Measurements from ENCODE around the gene ATP6V1B1. TPM values are rescaled to one million over a fixed set of nuclear protein-coding genes. Genes with fewer than 3 reads are reported as not detected.

The ATP6V1B1 gene
- total RNA-seq, 1 experiment from 2014 or later: 7.8 TPM

- Histone ChIP-seq H3F3A (ENCODE audit: insufficient read depth, low read depth) (no peaks in the 10 kb centered on the region), H3K36me3 (ENCODE audit: low read depth) (no peaks in the 10 kb centered on the region), H4K20me1 (ENCODE audit: insufficient read depth) (no peaks in the 10 kb centered on the region), H3K79me2 (ENCODE audit: low read depth) (no peaks in the 10 kb centered on the region), H2AFZ (no peak overlapping the region), H3K4me3 (no peak overlapping the region), H3K9me3 (ENCODE audit: insufficient read depth, low read depth) (no peaks in the 10 kb centered on the region), H3K9me2 (ENCODE audit: insufficient read depth) (no peaks in the 10 kb centered on the region), H3K4me2 (no peak overlapping the region), H3K27ac (no peak overlapping the region), H3K4me1 (replicated peaks; ENCODE audit: insufficient read depth) (no peaks in the 10 kb centered on the region), H3K27me3 (ENCODE audit: insufficient read depth, low read depth) (no peaks in the 10 kb centered on the region)
- ChIA-PET POLR2A (ENCODE audit: unreplicated experiment) (no interaction called here), CTCF (no interaction called here)
- intact Hi-C loops (cut with micrococcal nuclease; ENCODE audit: unreplicated experiment): no loop called here
- no peak for TF ChIP-seq EZH2 (IDR thresholded peaks at IDR 0.05; ENCODE audit: low read depth)
- TF ChIP-seq, protein P1, sequence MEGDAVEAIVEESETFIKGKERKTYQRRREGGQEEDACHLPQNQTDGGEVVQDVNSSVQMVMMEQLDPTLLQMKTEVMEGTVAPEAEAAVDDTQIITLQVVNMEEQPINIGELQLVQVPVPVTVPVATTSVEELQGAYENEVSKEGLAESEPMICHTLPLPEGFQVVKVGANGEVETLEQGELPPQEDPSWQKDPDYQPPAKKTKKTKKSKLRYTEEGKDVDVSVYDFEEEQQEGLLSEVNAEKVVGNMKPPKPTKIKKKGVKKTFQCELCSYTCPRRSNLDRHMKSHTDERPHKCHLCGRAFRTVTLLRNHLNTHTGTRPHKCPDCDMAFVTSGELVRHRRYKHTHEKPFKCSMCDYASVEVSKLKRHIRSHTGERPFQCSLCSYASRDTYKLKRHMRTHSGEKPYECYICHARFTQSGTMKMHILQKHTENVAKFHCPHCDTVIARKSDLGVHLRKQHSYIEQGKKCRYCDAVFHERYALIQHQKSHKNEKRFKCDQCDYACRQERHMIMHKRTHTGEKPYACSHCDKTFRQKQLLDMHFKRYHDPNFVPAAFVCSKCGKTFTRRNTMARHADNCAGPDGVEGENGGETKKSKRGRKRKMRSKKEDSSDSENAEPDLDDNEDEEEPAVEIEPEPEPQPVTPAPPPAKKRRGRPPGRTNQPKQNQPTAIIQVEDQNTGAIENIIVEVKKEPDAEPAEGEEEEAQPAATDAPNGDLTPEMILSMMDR (conservative IDR thresholded peaks at IDR 0.05): no peak
- BruUV-seq (replicated peaks): no TSS peak
- DNase-seq: no peak
These were observed 25.9 kb downstream of the ATP6V1B1 start for GRCh38 chr2:70961648-70961994.

- no peaks in the 10 kb centered on the region for H3F3A ChIP-seq (ENCODE audit: insufficient read depth, low read depth)
- H3K4me3 ChIP-seq: no peak overlapping the region
- H3K9me3 ChIP-seq (ENCODE audit: insufficient read depth, low read depth): no peaks in the 10 kb centered on the region
- H3K4me1 ChIP-seq (replicated peaks; ENCODE audit: insufficient read depth): no peaks in the 10 kb centered on the region
- H4K20me1 ChIP-seq (ENCODE audit: insufficient read depth): no peaks in the 10 kb centered on the region
- no peaks in the 10 kb centered on the region for H3K27me3 ChIP-seq (ENCODE audit: insufficient read depth, low read depth)
- intact Hi-C loops (cut with micrococcal nuclease; ENCODE audit: unreplicated experiment): no loop called here
- ChIA-PET POLR2A (ENCODE audit: unreplicated experiment) (no interaction called here), CTCF (no interaction called here)
- H3K79me2 ChIP-seq (ENCODE audit: low read depth): no peaks in the 10 kb centered on the region
- TF ChIP-seq, protein P1 (conservative IDR thresholded peaks at IDR 0.05): no peak
- TF ChIP-seq EZH2 (IDR thresholded peaks at IDR 0.05; ENCODE audit: low read depth): no peak
- H2AFZ ChIP-seq: no peak overlapping the region
- no peak for DNase-seq
- H3K27ac ChIP-seq: no peak overlapping the region
- no peaks in the 10 kb centered on the region for H3K36me3 ChIP-seq (ENCODE audit: low read depth)
- no peaks in the 10 kb centered on the region for H3K9me2 ChIP-seq (ENCODE audit: insufficient read depth)
- no TSS peak for BruUV-seq (replicated peaks)
- H3K4me2 ChIP-seq: no peak overlapping the region
These were observed 26.6 kb downstream of the ATP6V1B1 start for GRCh38 chr2:70962211-70962884.

DNA sequence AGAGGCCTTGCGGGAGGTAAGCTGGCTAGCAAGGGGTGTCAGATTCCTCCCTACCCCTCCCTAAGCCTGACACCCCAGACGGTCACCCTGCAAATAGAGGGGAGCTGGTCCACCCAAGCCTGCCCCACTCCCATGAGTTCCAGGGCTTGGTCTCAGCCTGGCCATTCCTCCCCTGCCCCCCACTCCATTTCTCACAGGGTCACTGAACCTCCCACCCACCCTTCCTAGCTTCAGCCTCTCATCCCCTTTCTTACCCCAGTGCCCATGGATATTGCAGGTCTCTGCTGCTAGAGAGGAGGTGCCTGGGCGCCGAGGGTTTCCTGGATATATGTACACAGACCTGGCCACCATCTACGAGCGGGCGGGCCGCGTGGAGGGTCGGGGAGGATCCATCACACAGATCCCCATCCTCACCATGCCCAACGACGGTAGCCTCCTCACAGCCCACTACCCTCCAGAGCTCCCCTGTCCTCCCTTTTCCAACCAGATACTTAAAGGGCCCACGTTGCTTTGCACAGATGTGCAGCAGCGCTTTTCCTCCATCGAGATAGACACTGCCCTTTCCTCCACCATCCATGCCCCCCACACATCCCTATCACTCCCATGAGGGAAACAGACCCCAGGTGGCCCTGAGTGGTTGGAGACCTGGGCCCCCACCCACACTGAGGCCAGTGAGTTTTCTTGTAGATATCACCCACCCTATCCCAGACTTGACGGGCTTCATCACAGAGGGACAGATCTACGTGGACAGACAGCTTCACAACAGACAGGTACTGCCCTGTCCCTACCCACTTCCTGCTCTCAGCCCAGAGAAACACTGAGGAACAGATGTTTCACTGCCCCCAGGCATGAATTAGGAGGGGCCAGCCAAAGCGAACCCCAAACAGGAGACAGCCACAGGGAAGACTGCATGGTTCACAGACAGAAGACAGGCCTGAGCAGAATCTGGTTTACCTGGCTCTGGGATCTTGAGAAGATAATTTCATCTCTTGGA lies 27.5 kb downstream of the ATP6V1B1 start:
- intact Hi-C loops (cut with micrococcal nuclease; ENCODE audit: unreplicated experiment): no loop called here
- CTCF ChIA-PET: interaction anchor here (1.0 kb wide), 1 partner anchor 14 kb away, joined by 4 read pairs; no protein-coding TSS in a partner anchor
- Histone ChIP-seq H3K79me2 (ENCODE audit: low read depth) (no peaks in the 10 kb centered on the region), H3K9me2 (ENCODE audit: insufficient read depth) (no peaks in the 10 kb centered on the region), H3K9me3 (ENCODE audit: insufficient read depth, low read depth) (no peaks in the 10 kb centered on the region), H3K36me3 (ENCODE audit: low read depth) (no peaks in the 10 kb centered on the region), H3K27ac (no peak overlapping the region), H4K20me1 (ENCODE audit: insufficient read depth) (no peaks in the 10 kb centered on the region), H3K4me2 (no peak overlapping the region), H3K4me1 (replicated peaks; ENCODE audit: insufficient read depth) (no peaks in the 10 kb centered on the region), H2AFZ (no peak overlapping the region), H3K4me3 (no peak overlapping the region), H3K27me3 (ENCODE audit: insufficient read depth, low read depth) (no peaks in the 10 kb centered on the region), H3F3A (ENCODE audit: insufficient read depth, low read depth) (no peaks in the 10 kb centered on the region)
- POLR2A ChIA-PET (ENCODE audit: unreplicated experiment): no interaction called here
- no TSS peak for BruUV-seq (replicated peaks)
- DNase-seq: no peak
- no peak for TF ChIP-seq EZH2 (IDR thresholded peaks at IDR 0.05; ENCODE audit: low read depth)
- TF ChIP-seq, protein P1 (conservative IDR thresholded peaks at IDR 0.05): no peak
